ENCODE data around the gene DOCK4. TPM values are rescaled to one million over a fixed set of nuclear protein-coding genes. Genes with fewer than 3 reads are reported as not detected.

DOCK4 gene
- total RNA-seq, 1 donor, result 31.8 TPM

GRCh38 chr7:111694376-111694775 lies 511.8 kb downstream of the DOCK4 start:
- Histone ChIP-seq H3K9me3 (ENCODE audit: low read depth, low read length) (no peaks in the 10 kb centered on the region), H3K36me3 (ENCODE audit: insufficient read depth, low read length) (no peaks in the 10 kb centered on the region), H3K79me2 (ENCODE audit: insufficient read depth, low read length) (no peaks in the 10 kb centered on the region), H3K4me2 (ENCODE audit: insufficient read depth, low read length) (no peak overlapping the region), H2AFZ (ENCODE audit: low read length) (no peak overlapping the region), H3K27ac (ENCODE audit: low read depth, low read length) (no peak overlapping the region), H3K27me3 (ENCODE audit: insufficient read depth, low read length) (no peaks in the 10 kb centered on the region), H3K4me1 (ENCODE audit: insufficient read depth, low read length) (no peaks in the 10 kb centered on the region), H3K4me3 (ENCODE audit: insufficient read depth, low read length) (no peak overlapping the region), H4K20me1 (ENCODE audit: insufficient read depth, low read length) (no peaks in the 10 kb centered on the region)
- no peak for DNase-seq (ENCODE audit: insufficient read length, low spot score, missing footprints)
- TF ChIP-seq CTCF (IDR thresholded peaks at IDR 0.05; ENCODE audit: extremely low read depth, low read depth, low read length), result no peak

- no peak for TF ChIP-seq CTCF (IDR thresholded peaks at IDR 0.05; ENCODE audit: extremely low read depth, low read depth, low read length)
- Histone ChIP-seq H3K79me2 (ENCODE audit: insufficient read depth, low read length) (no peaks in the 10 kb centered on the region), H3K4me2 (ENCODE audit: insufficient read depth, low read length) (no peak overlapping the region), H3K27me3 (ENCODE audit: insufficient read depth, low read length) (no peaks in the 10 kb centered on the region), H3K9me3 (ENCODE audit: low read depth, low read length) (no peaks in the 10 kb centered on the region), H3K4me1 (ENCODE audit: insufficient read depth, low read length) (no peaks in the 10 kb centered on the region), H3K4me3 (ENCODE audit: insufficient read depth, low read length) (no peak overlapping the region), H3K27ac (ENCODE audit: low read depth, low read length) (no peak overlapping the region), H2AFZ (ENCODE audit: low read length) (no peak overlapping the region), H3K36me3 (ENCODE audit: insufficient read depth, low read length) (no peaks in the 10 kb centered on the region), H4K20me1 (ENCODE audit: insufficient read depth, low read length) (no peaks in the 10 kb centered on the region)
- DNase-seq (ENCODE audit: insufficient read length, low spot score, missing footprints), result no peak
Observed at GRCh38 chr7:111690364-111691111, 515.7 kb downstream of the DOCK4 start.

- TF ChIP-seq CTCF (IDR thresholded peaks at IDR 0.05; ENCODE audit: extremely low read depth, low read depth, low read length), result no peak
- no peaks in the 10 kb centered on the region for H3K4me1 ChIP-seq (ENCODE audit: insufficient read depth, low read length)
- no peak overlapping the region for H3K4me3 ChIP-seq (ENCODE audit: insufficient read depth, low read length)
- no peaks in the 10 kb centered on the region for H3K9me3 ChIP-seq (ENCODE audit: low read depth, low read length)
- H3K36me3 ChIP-seq (ENCODE audit: insufficient read depth, low read length), result no peaks in the 10 kb centered on the region
- DNase-seq (ENCODE audit: insufficient read length, low spot score, missing footprints), result no peak
- H4K20me1 ChIP-seq (ENCODE audit: insufficient read depth, low read length), result no peaks in the 10 kb centered on the region
- no peaks in the 10 kb centered on the region for H3K27me3 ChIP-seq (ENCODE audit: insufficient read depth, low read length)
- H3K4me2 ChIP-seq (ENCODE audit: insufficient read depth, low read length), result no peak overlapping the region
- H2AFZ ChIP-seq (ENCODE audit: low read length), result no peak overlapping the region
- H3K27ac ChIP-seq (ENCODE audit: low read depth, low read length), result no peak overlapping the region
- H3K79me2 ChIP-seq (ENCODE audit: insufficient read depth, low read length), result no peaks in the 10 kb centered on the region
Observed at GRCh38 chr7:111685349-111685748, 520.9 kb downstream of the DOCK4 start.

GRCh38 chr7:111682588-111683340 lies 523.4 kb downstream of the DOCK4 start:
- DNase-seq (ENCODE audit: insufficient read length, low spot score, missing footprints), result no peak
- Histone ChIP-seq H4K20me1 (ENCODE audit: insufficient read depth, low read length) (no peaks in the 10 kb centered on the region), H3K27me3 (ENCODE audit: insufficient read depth, low read length) (no peaks in the 10 kb centered on the region), H3K9me3 (ENCODE audit: low read depth, low read length) (no peaks in the 10 kb centered on the region), H3K4me2 (ENCODE audit: insufficient read depth, low read length) (no peak overlapping the region), H3K4me1 (ENCODE audit: insufficient read depth, low read length) (no peaks in the 10 kb centered on the region), H3K4me3 (ENCODE audit: insufficient read depth, low read length) (no peak overlapping the region), H3K36me3 (ENCODE audit: insufficient read depth, low read length) (no peaks in the 10 kb centered on the region), H2AFZ (ENCODE audit: low read length) (no peak overlapping the region), H3K79me2 (ENCODE audit: insufficient read depth, low read length) (no peaks in the 10 kb centered on the region), H3K27ac (ENCODE audit: low read depth, low read length) (no peak overlapping the region)
- TF ChIP-seq CTCF (IDR thresholded peaks at IDR 0.05; ENCODE audit: extremely low read depth, low read depth, low read length), result no peak
